IMR-90 (cell line): ENCODE data around the gene SLC27A3. TPM values are rescaled to one million over a fixed set of nuclear protein-coding genes. Genes with fewer than 3 reads are reported as not detected.
A peak's percentile ranks its signal among the peaks of the same experiment; 100 is the strongest.

ENCODE experiments used
- ATAC-seq: fragments of 200-7000 bp; cut with Tn5 transposase; 2 replicates; pipeline ENCODE4 v1.9.1; 2020; ENCODE audit warnings: low read depth, mild to moderate bottlenecking, moderate library complexity
- BruUV-seq: library from RNA; stranded (reverse); fragments of 400-500 nt; replicated peaks from 2 replicates; lab custom pipeline; 2021; lab: Mats Ljungman, UMichigan
- CTCF ChIA-PET: fragments of 300-600 bp; formaldehyde crosslinking; extraction: SDS; loops from one replicate; lab custom pipeline; 2021; ENCODE audit warnings: antibody characterized with exemption; lab: Yijun Ruan, JAX
- POLR2A ChIA-PET: fragments of 300-600 bp; sonication (Branson Sonifier 250); formaldehyde crosslinking; loops from one replicate; lab custom pipeline; 2022; ENCODE audit warnings: antibody characterized with exemption; ENCODE audit not compliant: unreplicated experiment; lab: Charles Lee
- DNase-seq: peaks from one replicate; pipeline ENCODE4 v3.0.0; 2013
- H2AFZ ChIP-seq: replicated peaks from 2 replicates; pipeline ENCODE3; 2013; ENCODE audit warnings: low read length, mild to moderate bottlenecking; ENCODE audit not compliant: poor library complexity
- H2AK5ac ChIP-seq: 2 replicates; pipeline ENCODE4 v1.6.1; 2013; ENCODE audit warnings: low read depth, low read length, inconsistent platforms
- H2AK9ac ChIP-seq: replicated peaks from 2 replicates; pipeline ENCODE3; 2013; ENCODE audit warnings: mild to moderate bottlenecking, low read depth, low read length, moderate library complexity; ENCODE audit not compliant: poor library complexity
- H2BK120ac ChIP-seq: 2 replicates; pipeline ENCODE4 v1.6.1; 2013; ENCODE audit warnings: low read depth, low read length, inconsistent platforms
- H2BK15ac ChIP-seq: 3 replicates; pipeline ENCODE4 v1.6.1; 2013; ENCODE audit warnings: low read depth, low read length, inconsistent platforms
- H2BK20ac ChIP-seq: 2 replicates; pipeline ENCODE4 v1.6.1; 2013; ENCODE audit warnings: low read depth, mild to moderate bottlenecking, inconsistent platforms, low read length, moderate library complexity
- H2BK5ac ChIP-seq: 2 replicates; pipeline ENCODE4 v1.6.1; 2013; ENCODE audit warnings: mild to moderate bottlenecking, low read depth, low read length, inconsistent platforms; ENCODE audit not compliant: poor library complexity, severe bottlenecking
- H3K14ac ChIP-seq: replicated peaks from 2 replicates; pipeline ENCODE4 v1.6.1; 2013; ENCODE audit warnings: low read depth, low read length, inconsistent platforms
- H3K18ac ChIP-seq: 2 replicates; pipeline ENCODE4 v1.6.1; 2013; ENCODE audit warnings: low read depth, low read length, control low read depth
- H3K23ac ChIP-seq: 2 replicates; pipeline ENCODE4 v1.6.1; 2013; ENCODE audit warnings: low read depth, low read length, inconsistent platforms
- H3K27ac ChIP-seq: 2 replicates; pipeline ENCODE4 v1.5.1; 2013; ENCODE audit warnings: mild to moderate bottlenecking, control low read depth, low read length; ENCODE audit not compliant: insufficient read depth
- H3K27me3 ChIP-seq: 2 replicates; pipeline ENCODE4 v1.6.1; 2013; ENCODE audit warnings: low read length; ENCODE audit not compliant: control insufficient read depth, insufficient read depth
- H3K36me3 ChIP-seq: 2 replicates; pipeline ENCODE4 v1.6.1; 2013; ENCODE audit warnings: low read length, mixed read lengths; ENCODE audit not compliant: control insufficient read depth, insufficient read depth
- H3K4ac ChIP-seq: 2 replicates; pipeline ENCODE4 v1.6.1; 2013; ENCODE audit warnings: low read depth, low read length, inconsistent platforms
- H3K4me1 ChIP-seq: 2 replicates; pipeline ENCODE4 v1.6.1; 2013; ENCODE audit warnings: low read length, mixed read lengths; ENCODE audit not compliant: control insufficient read depth, insufficient read depth
- H3K4me2 ChIP-seq: 2 replicates; pipeline ENCODE4 v1.6.1; 2013; ENCODE audit warnings: low read depth, mild to moderate bottlenecking, control low read depth, low read length, moderate library complexity
- H3K4me3 ChIP-seq: 2 replicates; pipeline ENCODE4 v1.5.1; 2013; ENCODE audit warnings: low read depth, mild to moderate bottlenecking, control low read depth, low read length, moderate library complexity; ENCODE audit not compliant: insufficient read depth
- H3K56ac ChIP-seq: 2 replicates; pipeline ENCODE4 v1.6.1; 2013; ENCODE audit warnings: low read length, inconsistent platforms; ENCODE audit not compliant: insufficient read depth; ENCODE audit errors: extremely low read depth
- H3K79me1 ChIP-seq, 2 experiments: 2 replicates each; pipeline ENCODE4 v1.6.1; 2013; ENCODE audit warnings: low read length in 2 of 2, inconsistent platforms in 1 of 2, low read depth in 1 of 2
- H3K9ac ChIP-seq: 2 replicates; pipeline ENCODE4 v1.6.1; 2013; ENCODE audit warnings: low read depth, low read length, control low read depth
- H3K9me1 ChIP-seq: 2 replicates; pipeline ENCODE4 v1.6.1; 2013; ENCODE audit warnings: low read length, inconsistent platforms; ENCODE audit not compliant: insufficient read depth
- H3K9me3 ChIP-seq: 2 replicates; pipeline ENCODE4 v1.6.1; 2013; ENCODE audit warnings: low read length; ENCODE audit not compliant: control insufficient read depth, insufficient read depth
- H4K20me1 ChIP-seq: 2 replicates; pipeline ENCODE4 v1.6.1; 2013; ENCODE audit warnings: low read length, inconsistent platforms; ENCODE audit not compliant: insufficient read depth
- H4K5ac ChIP-seq: 2 replicates; pipeline ENCODE4 v1.6.1; 2013; ENCODE audit warnings: mild to moderate bottlenecking, low read depth, low read length, control low read depth
- H4K8ac ChIP-seq, 2 experiments: 2 replicates each; pipeline ENCODE4 v1.6.1; 2013; ENCODE audit warnings: low read depth in 2 of 2, low read length in 2 of 2, control low read depth in 1 of 2, inconsistent platforms in 1 of 2
- H4K91ac ChIP-seq: 2 replicates; pipeline ENCODE4 v1.6.1; 2013; ENCODE audit warnings: low read depth, low read length, inconsistent platforms; ENCODE audit not compliant: insufficient read depth
- BHLHE40 ChIP-seq: fragments of 150-350 bp; IDR thresholded peaks from 2 replicates; pipeline ENCODE4 v1.6.1; 2016; ENCODE audit warnings: mild to moderate bottlenecking, low read depth, low read length
- ELK1 ChIP-seq: fragments of 150-350 bp; IDR thresholded peaks from 2 replicates; pipeline ENCODE4 v1.6.1; 2016; ENCODE audit warnings: low read depth, mild to moderate bottlenecking, low read length, moderate library complexity, borderline replicate concordance
- MAFK ChIP-seq: IDR thresholded peaks from 2 replicates; pipeline ENCODE4 v1.6.1; 2012; ENCODE audit warnings: low read depth, low read length, improper control_type of control experiment
- POLR2A ChIP-seq: IDR thresholded peaks from 2 replicates; pipeline ENCODE4 v1.6.1; 2012; ENCODE audit warnings: mild to moderate bottlenecking, low read depth, low read length
- RCOR1 ChIP-seq: IDR thresholded peaks from 2 replicates; pipeline ENCODE4 v1.6.1; 2012; ENCODE audit warnings: mild to moderate bottlenecking, low read length, improper control_type of control experiment; ENCODE audit not compliant: insufficient replicate concordance
- WGBS, 2 experiments: methylation state at CpG; one replicate each; pipeline versions ENCODE4 v1.1.5 to v1.1.7; 2013; ENCODE audit warnings: missing lambda C conversion rate in 2 of 2; ENCODE audit not compliant: insufficient read length in 1 of 2; ENCODE audit errors: extremely low coverage in 2 of 2; 5-methylcytosine and 5-hydroxymethylcytosine counted together
- dilution Hi-C: fragments of 300-500 bp; cut with HindIII; formaldehyde crosslinking; loops from one replicate; pipeline ENCODE4 v1.14.3; 2018; ENCODE audit warnings: low sequenced_read_pairs; ENCODE audit not compliant: unreplicated experiment
- in situ Hi-C: fragments of 300-500 bp; cut with MboI; formaldehyde crosslinking; loops from 3 replicates; pipeline ENCODE4 v1.14.3; 2019; ENCODE audit warnings: low sequenced_read_pairs, inconsistent platforms, mixed read lengths
- intact Hi-C: fragments of 100-400 bp; cut with micrococcal nuclease; formaldehyde crosslinking; loops from 2 replicates; pipeline ENCODE4 v1.10.0; 2022
- polyA plus RNA-seq, 3 experiments: library from polyadenylated mRNA; depleted of rRNA; stranded (reverse); fragments of >200 nt; gene quantifications; 2 replicates each; pipeline ENCODE4 v1.2.3, GENCODE V29; 2012; ENCODE audit warnings: low replicate concordance in 1 of 3
- total RNA-seq: library from RNA; depleted of rRNA; stranded (reverse); fragments of >200 nt; gene quantifications from 2 replicates; pipeline ENCODE4 v1.2.3, GENCODE V29; 2012
- TF ChIP-seq, protein P1 (sequence below): fragments of 150-350 bp; IDR thresholded peaks from 2 replicates; pipeline ENCODE4 v1.6.1; 2017; ENCODE audit warnings: mild to moderate bottlenecking, antibody characterized with exemption, low read length, low read depth

Gene SLC27A3
- total and polyA plus RNA-seq, 2 of the 4 experiments (the other 2 are of a cell fraction) = 3.2 to 9.3 TPM

DNA sequence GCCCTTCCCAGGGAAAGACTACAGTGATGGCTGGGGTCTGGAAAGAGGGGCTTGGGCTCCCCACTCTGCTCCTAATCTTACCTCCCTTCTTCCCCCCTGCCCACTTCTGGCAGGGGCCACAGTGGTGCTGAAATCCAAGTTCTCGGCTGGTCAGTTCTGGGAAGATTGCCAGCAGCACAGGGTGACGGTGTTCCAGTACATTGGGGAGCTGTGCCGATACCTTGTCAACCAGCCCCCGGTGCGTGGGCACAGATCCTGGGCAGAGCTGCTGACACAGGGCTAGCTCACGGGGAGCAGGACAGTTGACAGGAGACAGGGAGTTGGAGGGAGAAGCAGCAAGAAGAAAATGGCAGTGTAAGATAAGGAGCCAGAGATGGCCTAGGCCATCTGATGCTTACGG is 2.4 kb downstream of the SLC27A3 start:
- no peak overlapping the region for H3K4ac ChIP-seq
- peak; percentile 21 for DNase-seq
- no peak overlapping the region for H4K8ac ChIP-seq
- no peak overlapping the region for H2BK5ac ChIP-seq
- peaks cover 4% of the 10 kb centered on the region; the same call in 1 of the 2 replicates for H3K4me1 ChIP-seq
- no peak overlapping the region for H3K9ac ChIP-seq
- H3K14ac ChIP-seq = no peak overlapping the region
- no peak overlapping the region for H3K4me2 ChIP-seq
- no peaks in the 10 kb centered on the region; the same call in 1 of the 2 replicates for H3K9me1 ChIP-seq
- POLR2A ChIA-PET = no interaction called here
- H2BK15ac ChIP-seq = no peak overlapping the region
- H3K18ac ChIP-seq = no peak overlapping the region
- H3K56ac ChIP-seq = no peak overlapping the region
- H3K36me3 ChIP-seq = peaks cover 14% of the 10 kb centered on the region
- 55% methylated on average over 2 of the region's 7 CpGs; no CpG with 5 or more reads in 1 of the 2 experiments for WGBS, 2 experiments
- H2BK20ac ChIP-seq = no peak overlapping the region
- intact Hi-C loops (no loop called here), in situ Hi-C loops (no loop called here), dilution Hi-C loops (no loop called here)
- peak overlapping the region; percentile 54 for H2AFZ ChIP-seq
- H3K4me3 ChIP-seq = no peak overlapping the region
- ATAC-seq = no peak
- H2AK5ac ChIP-seq = no peak overlapping the region
- no peaks in the 10 kb centered on the region for H4K20me1 ChIP-seq
- H3K27ac ChIP-seq = no peak overlapping the region
- peaks cover 0 to 8% of the 10 kb centered on the region in 2 experiments; a peak in 1 of 4 replicates for H3K79me1 ChIP-seq
- H3K27me3 ChIP-seq = no peaks in the 10 kb centered on the region
- CTCF ChIA-PET = no interaction called here
- BruUV-seq = no TSS peak
- H3K9me3 ChIP-seq = no peaks in the 10 kb centered on the region
- H2AK9ac ChIP-seq = no peak overlapping the region
- no peak overlapping the region for H4K91ac ChIP-seq
- TF ChIP-seq RCOR1 (no peak), POLR2A (no peak), BHLHE40 (no peak), ELK1 (no peak), MAFK (no peak)
- TF ChIP-seq, protein P1, sequence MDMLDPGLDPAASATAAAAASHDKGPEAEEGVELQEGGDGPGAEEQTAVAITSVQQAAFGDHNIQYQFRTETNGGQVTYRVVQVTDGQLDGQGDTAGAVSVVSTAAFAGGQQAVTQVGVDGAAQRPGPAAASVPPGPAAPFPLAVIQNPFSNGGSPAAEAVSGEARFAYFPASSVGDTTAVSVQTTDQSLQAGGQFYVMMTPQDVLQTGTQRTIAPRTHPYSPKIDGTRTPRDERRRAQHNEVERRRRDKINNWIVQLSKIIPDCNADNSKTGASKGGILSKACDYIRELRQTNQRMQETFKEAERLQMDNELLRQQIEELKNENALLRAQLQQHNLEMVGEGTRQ = no peak
- H4K5ac ChIP-seq = no peak overlapping the region
- H2BK120ac ChIP-seq = no peak overlapping the region
- no peak overlapping the region for H3K23ac ChIP-seq
